Tibial nerve (tissue), 4 donors: ENCODE data around the gene PLSCR4.

Source experiments
- CTCF ChIP-seq, 5 experiments: fragments of 200-600 bp in 3 of 5; fragments of 450-650 bp in 2 of 5; sonication (generic) in 3 of 5; IDR thresholded peaks; one replicate each; pipeline ENCODE4 v1.5.1; 2016 to 2019; ENCODE audit warnings: antibody characterized with exemption in 5 of 5, mild to moderate bottlenecking in 3 of 5, moderate library complexity in 2 of 5
- EP300 ChIP-seq, 2 donors: sonication (generic); formaldehyde crosslinking; IDR thresholded peaks; one replicate each; pipeline ENCODE4 v1.6.1; 2017; ENCODE audit warnings: antibody characterized with exemption in 2 of 2, mild to moderate bottlenecking in 1 of 2

GRCh38 chr3:146247911-146248310 is 3.0 kb downstream of the PLSCR4 start:
- no peak for TF ChIP-seq CTCF (IDR thresholded peaks at IDR 0.05)
- TF ChIP-seq EP300 (IDR thresholded peaks at IDR 0.05): no peak
